Body of pancreas (tissue), 4 donors: ENCODE results near the gene BTBD9. TPM values are rescaled to one million over a fixed set of nuclear protein-coding genes. Genes with fewer than 3 reads are reported as not detected.

Experiments
- ATAC-seq: fragments of 150-250 bp; one replicate; pipeline ENCODE4 v1.9.1; 2016
- DNase-seq, 4 donors: peaks; one replicate each; pipeline ENCODE4 v3.0.0-alpha.2; 2019
- H3K27ac ChIP-seq, 4 donors: fragments of 200-600 bp; sonication (generic); 1 replicate in 3 of 4; 2 replicates in 1 of 4; pipeline versions ENCODE4 v1.5.1 to v1.6.1; 2016 to 2019; ENCODE audit warnings: mild to moderate bottlenecking in 1 of 4, mixed read lengths in 1 of 4, moderate library complexity in 1 of 4
- H3K27me3 ChIP-seq, 2 donors: fragments of 200-600 bp; sonication (generic); one replicate each; pipeline ENCODE4 v1.6.0; 2016; ENCODE audit warnings: mild to moderate bottlenecking in 1 of 2
- H3K36me3 ChIP-seq, 2 donors: fragments of 200-600 bp; sonication (generic); replicated peaks in 1 of 2; 2 replicates each; pipeline ENCODE4 v1.5.1; 2016; ENCODE audit warnings: low read depth in 2 of 2; ENCODE audit not compliant: insufficient read depth in 1 of 2
- H3K4me1 ChIP-seq: fragments of 200-600 bp; sonication (generic); one replicate; pipeline ENCODE4 v1.6.0; 2016
- H3K4me3 ChIP-seq, 2 donors: fragments of 200-600 bp; sonication (generic); 1 replicate in 1 of 2; 2 replicates in 1 of 2; pipeline ENCODE4 v1.5.1; 2016 to 2019
- H3K9me3 ChIP-seq, 3 donors: fragments of 200-600 bp; sonication (generic); 1 replicate in 2 of 3; 2 replicates in 1 of 3; pipeline ENCODE4 v1.5.1; 2016
- CTCF ChIP-seq, 7 experiments: fragments of 450-650 bp in 4 of 7; fragments of 200-600 bp in 3 of 7; sonication (generic) in 3 of 7; IDR thresholded peaks; one replicate each; pipeline ENCODE4 v1.5.1; 2016 to 2019; ENCODE audit warnings: antibody characterized with exemption in 7 of 7
- POLR2A ChIP-seq, 3 donors: fragments of 450-650 bp; IDR thresholded peaks; one replicate each; pipeline ENCODE4 v1.6.1; 2016; ENCODE audit warnings: antibody characterized with exemption in 3 of 3, mild to moderate bottlenecking in 2 of 3
- WGBS, 2 donors: methylation state at CpG; one replicate each; pipeline ENCODE4 v1.1.5; 2017; 5-methylcytosine and 5-hydroxymethylcytosine counted together
- intact Hi-C: fragments of 100-400 bp; cut with DNase I; formaldehyde crosslinking; loops from one replicate; pipeline ENCODE4 v1.15.1; 2023
- total RNA-seq, 2 donors: library from RNA; depleted of rRNA; stranded (reverse); fragments of >200 nt; gene quantifications; one replicate each; pipeline ENCODE4 v1.1.0, GENCODE V29; 2016

BTBD9 gene
- total RNA-seq, 2 donors from 2014 or later, result 11.9 to 29.3 TPM

GRCh38 chr6:38150681-38151296, 488.9 kb downstream of the BTBD9 start:
- DNase-seq (peak in 1 of 4 donors; percentile 1), ATAC-seq (no peak)
- intact Hi-C loops, result no loop called here
- Histone ChIP-seq H3K27ac (no peak overlapping the region), H3K36me3 (no peaks in the 10 kb centered on the region), H3K4me3 (no peak overlapping the region), H3K9me3 (no peaks in the 10 kb centered on the region), H3K4me1 (peaks cover 29% of the 10 kb centered on the region), H3K27me3 (no peaks in the 10 kb centered on the region)
- 89% methylated on average over 5 to 11 of the region's 11 CpGs for WGBS, 2 donors
- no peak for TF ChIP-seq CTCF (IDR thresholded peaks at IDR 0.05)
- TF ChIP-seq POLR2A (IDR thresholded peaks at IDR 0.05), result no peak

- Histone ChIP-seq H3K27me3 (no peaks in the 10 kb centered on the region), H3K4me1 (peaks cover 29% of the 10 kb centered on the region), H3K9me3 (no peaks in the 10 kb centered on the region), H3K4me3 (no peak overlapping the region), H3K36me3 (no peaks in the 10 kb centered on the region), H3K27ac (no peak overlapping the region)
- WGBS, 2 donors, result 66 to 81% methylated on average over 3 of the region's 3 CpGs
- intact Hi-C loops, result no loop called here
- DNase-seq, result no peak
- no peak for ATAC-seq
- no peak for TF ChIP-seq POLR2A (IDR thresholded peaks at IDR 0.05)
- no peak for TF ChIP-seq CTCF (IDR thresholded peaks at IDR 0.05)
Observed at GRCh38 chr6:38150021-38150420, 489.7 kb downstream of the BTBD9 start.

DNA sequence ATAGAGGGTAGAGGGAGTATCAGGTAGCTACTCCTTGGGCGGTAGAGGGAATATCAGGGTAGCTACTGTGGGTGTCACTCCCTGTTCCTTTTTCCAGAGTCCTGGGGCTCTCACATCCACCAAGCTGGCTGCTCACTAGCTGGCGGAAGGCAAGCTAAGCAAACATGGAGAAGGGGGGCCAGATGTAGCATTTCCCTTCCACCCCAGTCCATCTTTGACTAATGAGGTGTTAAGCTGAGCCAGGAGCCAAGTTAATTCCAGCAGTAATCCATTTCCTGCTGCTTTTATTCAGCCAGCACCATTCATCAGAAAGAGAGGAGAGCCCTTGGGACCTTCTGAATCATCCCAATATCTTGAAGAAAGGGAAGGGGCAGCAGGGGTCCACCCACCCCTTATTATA, 490.2 kb downstream of the BTBD9 start:
- DNase-seq, result peak in 3 of 4 donors; percentile 48 to 65 (median 56)
- intact Hi-C loops, result no loop called here
- no peak overlapping the region for H3K4me3 ChIP-seq
- ATAC-seq, result peak; percentile 59
- H3K36me3 ChIP-seq, result no peaks in the 10 kb centered on the region
- 51 to 60% methylated on average over 2 of the region's 2 CpGs for WGBS, 2 donors
- TF ChIP-seq CTCF (IDR thresholded peaks at IDR 0.05) (no peak), POLR2A (IDR thresholded peaks at IDR 0.05) (no peak)
- no peak overlapping the region for H3K27ac ChIP-seq
- H3K27me3 ChIP-seq, result no peaks in the 10 kb centered on the region
- H3K9me3 ChIP-seq, result no peaks in the 10 kb centered on the region
- peaks cover 29% of the 10 kb centered on the region for H3K4me1 ChIP-seq

DNA sequence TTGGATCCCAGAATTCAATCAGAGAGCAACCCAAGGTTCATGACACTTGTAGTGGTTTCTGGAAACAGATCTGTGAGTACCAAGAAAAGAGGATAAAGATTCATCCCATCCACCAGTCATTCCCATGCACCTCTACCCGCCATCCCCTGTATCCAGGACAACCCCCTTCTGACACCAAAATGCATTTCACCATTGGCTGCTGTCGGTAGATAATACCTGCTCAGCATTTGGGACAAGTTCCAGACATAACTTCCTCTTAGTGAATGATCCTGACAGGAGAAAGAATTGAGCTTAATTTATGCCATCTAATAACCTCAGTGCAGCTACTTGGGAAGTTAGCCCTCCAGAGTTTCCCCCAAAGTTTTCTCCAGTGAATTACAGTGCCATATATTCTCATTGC, 491.1 kb downstream of the BTBD9 start:
- H3K4me1 ChIP-seq, result peaks cover 29% of the 10 kb centered on the region
- H3K9me3 ChIP-seq, result no peaks in the 10 kb centered on the region
- TF ChIP-seq POLR2A (IDR thresholded peaks at IDR 0.05), result no peak
- no peak for TF ChIP-seq CTCF (IDR thresholded peaks at IDR 0.05)
- no peaks in the 10 kb centered on the region for H3K36me3 ChIP-seq
- H3K4me3 ChIP-seq, result no peak overlapping the region
- 64 to 79% methylated on average over 2 of the region's 2 CpGs for WGBS, 2 donors
- ATAC-seq (no peak), DNase-seq (no peak)
- intact Hi-C loops, result no loop called here
- H3K27me3 ChIP-seq, result no peaks in the 10 kb centered on the region
- no peak overlapping the region for H3K27ac ChIP-seq

DNA sequence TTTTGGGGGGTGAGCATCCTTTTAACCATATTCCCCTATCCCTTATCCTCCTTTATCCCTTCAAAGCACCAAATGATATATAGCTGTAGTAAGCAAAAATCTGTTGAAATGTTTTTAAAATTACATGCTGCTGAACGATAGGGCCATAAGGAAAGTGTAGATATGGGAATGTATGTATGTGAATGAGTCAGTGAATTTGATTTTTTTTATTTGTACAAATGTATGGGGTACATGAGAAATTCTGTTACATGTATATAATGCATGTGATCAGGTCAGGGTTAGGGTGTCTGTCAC, 493.0 kb downstream of the BTBD9 start:
- DNase-seq, result no peak

More for the DNA sequence above, 493.0 kb downstream of the BTBD9 start:
- no peaks in the 10 kb centered on the region for H3K36me3 ChIP-seq
- H3K27me3 ChIP-seq, result no peaks in the 10 kb centered on the region
- H3K9me3 ChIP-seq, result no peaks in the 10 kb centered on the region
- H3K4me1 ChIP-seq, result peaks cover 16% of the 10 kb centered on the region
- H3K4me3 ChIP-seq, result no peak overlapping the region
- no peak overlapping the region for H3K27ac ChIP-seq
- ATAC-seq, result no peak
- TF ChIP-seq POLR2A (IDR thresholded peaks at IDR 0.05) (no peak), CTCF (IDR thresholded peaks at IDR 0.05) (no peak)
- WGBS, 2 donors, result 90 to 94% methylated on average over 1 of the region's 1 CpG
- intact Hi-C loops, result no loop called here
